ENCODE results near the gene TXLNB.

Gene TXLNB

DNA sequence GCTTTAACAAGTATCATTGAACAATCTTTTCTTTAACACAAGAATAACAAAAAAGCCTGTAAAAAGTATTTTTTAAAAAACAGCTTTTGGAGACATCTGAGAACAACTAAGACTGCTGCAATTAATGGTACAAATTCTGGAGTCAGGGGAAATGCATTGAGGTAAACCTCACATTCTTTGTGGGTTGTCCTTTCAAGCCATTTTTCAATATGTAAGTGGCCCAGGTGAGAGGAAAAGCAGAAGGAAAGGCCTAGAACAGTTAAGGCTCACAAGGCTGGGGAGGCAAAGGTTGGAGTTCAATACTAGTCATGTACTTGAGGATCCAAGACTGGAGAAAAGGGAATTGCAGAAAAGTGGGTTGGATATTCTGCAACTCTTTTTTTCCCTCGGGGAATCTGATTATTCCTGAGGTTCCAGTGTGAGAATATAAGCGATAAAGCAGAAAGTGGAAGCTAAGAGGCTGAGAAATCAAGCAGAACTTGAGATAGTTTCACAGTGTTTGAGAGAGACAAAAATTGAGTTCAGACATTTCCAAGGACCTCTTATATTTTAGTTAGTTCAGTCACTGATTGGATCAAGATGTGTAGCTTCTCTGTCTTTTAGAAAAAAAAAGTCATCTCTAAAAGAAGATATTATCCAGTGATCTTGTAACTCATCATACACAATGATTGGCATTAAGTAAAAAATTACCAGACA is 25.0 kb upstream of the TXLNB start:
- no peak for DNase-seq
- no peak overlapping the region for H3K4me3 ChIP-seq (ENCODE audit: low read depth, low read length)
- H3K27me3 ChIP-seq (ENCODE audit: insufficient read depth, low read depth, severe bottlenecking) = no peaks in the 10 kb centered on the region

DNA sequence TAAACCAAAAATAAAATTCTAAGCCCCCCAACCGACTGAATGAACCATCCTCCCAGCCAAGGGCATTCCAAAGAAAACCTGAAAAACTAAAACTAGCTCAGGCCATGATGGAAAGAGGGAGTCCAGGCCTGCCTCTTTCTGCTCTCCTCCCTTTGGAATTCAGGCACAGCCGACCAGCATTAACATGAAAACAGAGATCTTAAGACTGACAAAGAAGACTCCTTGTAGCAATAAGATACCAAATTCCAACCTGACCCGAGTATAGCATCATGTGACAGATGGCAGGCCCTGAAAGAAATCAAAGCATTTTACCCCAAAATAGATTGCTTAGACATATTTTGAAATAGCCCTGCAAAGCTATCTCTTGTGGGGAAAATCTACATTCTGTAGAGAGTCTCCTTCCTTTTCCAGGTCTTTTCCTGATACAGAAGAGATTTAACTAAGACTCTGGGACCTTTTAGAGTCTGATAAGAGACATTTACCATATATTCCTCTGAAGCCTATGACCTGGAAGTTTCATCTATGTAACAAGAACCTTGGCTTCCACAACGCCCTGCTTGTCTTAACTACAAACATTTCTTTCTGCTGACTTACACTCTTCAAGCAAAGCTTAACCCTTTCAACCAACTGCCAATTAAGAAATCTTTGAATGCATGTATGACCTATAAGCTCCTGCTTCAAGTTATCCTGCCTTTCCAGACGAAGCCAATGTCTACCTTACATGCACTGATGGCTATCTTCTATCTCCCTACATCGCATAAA is 22.2 kb upstream of the TXLNB start:
- no peak for DNase-seq
- no peaks in the 10 kb centered on the region for H3K36me3 ChIP-seq
- H3K27ac ChIP-seq = no peak overlapping the region
- H3K27me3 ChIP-seq (ENCODE audit: insufficient read depth, low read depth, severe bottlenecking) = no peaks in the 10 kb centered on the region
- no peaks in the 10 kb centered on the region for H3K9me3 ChIP-seq (ENCODE audit: severe bottlenecking)
- H3K4me3 ChIP-seq (ENCODE audit: low read depth, low read length) = no peak overlapping the region
- TF ChIP-seq, protein P1, sequence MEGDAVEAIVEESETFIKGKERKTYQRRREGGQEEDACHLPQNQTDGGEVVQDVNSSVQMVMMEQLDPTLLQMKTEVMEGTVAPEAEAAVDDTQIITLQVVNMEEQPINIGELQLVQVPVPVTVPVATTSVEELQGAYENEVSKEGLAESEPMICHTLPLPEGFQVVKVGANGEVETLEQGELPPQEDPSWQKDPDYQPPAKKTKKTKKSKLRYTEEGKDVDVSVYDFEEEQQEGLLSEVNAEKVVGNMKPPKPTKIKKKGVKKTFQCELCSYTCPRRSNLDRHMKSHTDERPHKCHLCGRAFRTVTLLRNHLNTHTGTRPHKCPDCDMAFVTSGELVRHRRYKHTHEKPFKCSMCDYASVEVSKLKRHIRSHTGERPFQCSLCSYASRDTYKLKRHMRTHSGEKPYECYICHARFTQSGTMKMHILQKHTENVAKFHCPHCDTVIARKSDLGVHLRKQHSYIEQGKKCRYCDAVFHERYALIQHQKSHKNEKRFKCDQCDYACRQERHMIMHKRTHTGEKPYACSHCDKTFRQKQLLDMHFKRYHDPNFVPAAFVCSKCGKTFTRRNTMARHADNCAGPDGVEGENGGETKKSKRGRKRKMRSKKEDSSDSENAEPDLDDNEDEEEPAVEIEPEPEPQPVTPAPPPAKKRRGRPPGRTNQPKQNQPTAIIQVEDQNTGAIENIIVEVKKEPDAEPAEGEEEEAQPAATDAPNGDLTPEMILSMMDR (IDR thresholded peaks at IDR 0.05; ENCODE audit: low read depth, low read length) = no peak

More for the DNA sequence above, 25.0 kb upstream of the TXLNB start:
- no peaks in the 10 kb centered on the region for H3K9me3 ChIP-seq (ENCODE audit: severe bottlenecking)
- TF ChIP-seq, protein P1 (IDR thresholded peaks at IDR 0.05; ENCODE audit: low read depth, low read length) = no peak
- no peaks in the 10 kb centered on the region for H3K36me3 ChIP-seq
- H3K27ac ChIP-seq = no peak overlapping the region

DNA sequence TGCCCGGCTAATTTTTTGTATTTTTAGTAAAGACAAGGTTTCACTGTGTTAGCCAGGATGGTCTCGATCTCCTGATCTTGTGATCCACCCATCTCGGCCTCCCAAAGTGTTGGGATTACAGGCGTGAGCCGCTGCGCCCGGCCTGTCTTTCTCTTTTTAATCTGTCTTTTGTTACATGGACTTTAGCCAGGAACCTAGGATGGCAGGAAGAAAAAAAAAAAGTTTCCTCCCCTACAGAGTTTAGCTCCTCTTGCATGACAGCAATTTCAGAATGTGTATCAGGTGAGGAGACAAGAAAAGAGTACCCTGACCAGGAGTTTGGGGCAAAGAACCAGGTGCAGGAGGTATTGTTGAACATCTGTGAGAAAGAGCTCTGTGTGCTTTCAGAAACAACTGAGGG is 21.4 kb upstream of the TXLNB start:
- H3K9me3 ChIP-seq (ENCODE audit: severe bottlenecking) = no peaks in the 10 kb centered on the region
- no peak for DNase-seq
- TF ChIP-seq, protein P1 (IDR thresholded peaks at IDR 0.05; ENCODE audit: low read depth, low read length) = no peak
- no peaks in the 10 kb centered on the region for H3K36me3 ChIP-seq
- no peaks in the 10 kb centered on the region for H3K27me3 ChIP-seq (ENCODE audit: insufficient read depth, low read depth, severe bottlenecking)
- H3K4me3 ChIP-seq (ENCODE audit: low read depth, low read length) = no peak overlapping the region
- H3K27ac ChIP-seq = no peak overlapping the region

DNA sequence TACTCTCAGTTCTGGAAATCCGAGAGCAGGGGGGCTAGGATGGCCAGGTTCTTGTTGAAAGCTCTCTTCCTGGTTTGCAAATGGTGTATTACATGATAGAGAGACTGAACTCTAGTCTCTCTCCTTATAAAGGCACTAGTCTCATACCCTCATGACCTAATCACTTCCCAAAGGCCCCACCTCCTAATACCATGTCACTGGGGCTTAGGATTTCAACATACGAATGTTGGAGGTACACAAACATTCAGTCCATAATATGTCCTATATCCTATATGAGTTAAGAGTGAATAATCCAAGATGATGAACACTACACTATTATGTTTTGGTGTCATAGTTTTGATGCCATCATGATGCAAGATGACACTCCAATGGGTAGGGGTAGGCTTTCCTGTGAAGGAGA is 20.0 kb upstream of the TXLNB start:
- no peak for DNase-seq
- no peak overlapping the region for H3K4me3 ChIP-seq (ENCODE audit: low read depth, low read length)
- no peak overlapping the region for H3K27ac ChIP-seq
- TF ChIP-seq, protein P1 (IDR thresholded peaks at IDR 0.05; ENCODE audit: low read depth, low read length) = no peak
- no peaks in the 10 kb centered on the region for H3K9me3 ChIP-seq (ENCODE audit: severe bottlenecking)
- no peaks in the 10 kb centered on the region for H3K27me3 ChIP-seq (ENCODE audit: insufficient read depth, low read depth, severe bottlenecking)
- no peaks in the 10 kb centered on the region for H3K36me3 ChIP-seq

DNA sequence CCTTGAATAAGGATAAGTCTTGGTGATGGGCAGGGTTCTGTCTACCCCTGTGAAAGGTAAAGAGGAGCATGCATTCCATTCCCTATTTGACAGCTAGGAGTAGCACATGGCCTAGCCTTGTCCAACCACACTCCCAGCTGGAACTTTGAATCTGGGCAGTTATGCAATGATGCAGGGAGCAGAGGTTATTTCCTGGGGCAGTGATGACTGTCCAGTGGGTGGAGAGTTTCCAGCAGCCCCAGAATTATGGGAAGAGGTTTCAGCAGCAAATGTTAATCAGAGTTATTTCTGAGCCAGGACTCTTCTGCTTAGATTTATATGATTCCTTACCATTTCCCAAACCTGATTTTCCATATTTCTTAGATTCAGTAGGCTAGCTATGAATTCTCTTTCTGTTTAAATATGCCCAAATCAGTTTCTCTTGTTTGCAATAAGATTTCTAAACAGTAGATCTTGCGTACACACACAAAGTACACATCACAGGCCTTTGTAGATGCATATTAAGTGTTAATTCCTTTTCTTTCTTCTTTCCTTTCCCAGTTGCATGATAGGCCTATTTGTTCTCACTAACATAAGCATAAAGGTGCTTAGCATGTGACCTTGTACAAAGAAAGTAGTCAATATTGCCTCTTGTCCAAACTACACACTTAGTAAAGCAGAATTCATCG is 17.3 kb upstream of the TXLNB start:
- Histone ChIP-seq H3K9me3 (ENCODE audit: severe bottlenecking) (no peaks in the 10 kb centered on the region), H3K27me3 (ENCODE audit: insufficient read depth, low read depth, severe bottlenecking) (no peaks in the 10 kb centered on the region), H3K36me3 (no peaks in the 10 kb centered on the region), H3K4me3 (ENCODE audit: low read depth, low read length) (no peak overlapping the region), H3K27ac (no peak overlapping the region)
- no peak for DNase-seq
- TF ChIP-seq, protein P1 (IDR thresholded peaks at IDR 0.05; ENCODE audit: low read depth, low read length) = no peak

Measured in WERI-Rb-1 (cell line).